K562 (cell line): ENCODE measurements around the gene DTYMK. TPM values are rescaled to one million over a fixed set of nuclear protein-coding genes. Genes with fewer than 3 reads are reported as not detected.

Source experiments
- FOXM1 ChIP-seq, 2 experiments: fragments of 450-650 bp in 1 of 2; sonication (generic) in 1 of 2; formaldehyde crosslinking in 1 of 2; IDR thresholded peaks; 2 replicates each; pipeline versions ENCODE4 v1.6.1 to v1.9.0; 2017 to 2022; ENCODE audit warnings: low read depth in 2 of 2, mild to moderate bottlenecking in 2 of 2, missing genetic modification reagents in 1 of 2, moderate library complexity in 1 of 2
- GATAD2A ChIP-seq: fragments of 450-650 bp; IDR thresholded peaks from 2 replicates; pipeline ENCODE4 v1.6.1; 2017
- HIVEP1 ChIP-seq: fragments of 250-450 bp; sonication (Bioruptor Pico); IDR thresholded peaks from 2 replicates; pipeline ENCODE4 v1.4.0; 2020; ENCODE audit warnings: mild to moderate bottlenecking
- LARP7 ChIP-seq: fragments of 450-650 bp; IDR thresholded peaks from 2 replicates; pipeline ENCODE4 v1.6.1; 2016
- MAZ ChIP-seq, 2 experiments: fragments of 450-650 bp in 1 of 2; sonication (generic) in 1 of 2; formaldehyde crosslinking; IDR thresholded peaks in 1 of 2; conservative IDR thresholded peaks in 1 of 2; 2 replicates each; pipeline versions ENCODE4 v1.4.0 to v1.5.0; 2020; ENCODE audit warnings: mild to moderate bottlenecking in 1 of 2, missing genetic modification reagents in 1 of 2
- NCOA1 ChIP-seq: fragments of 450-650 bp; IDR thresholded peaks from 2 replicates; pipeline ENCODE4 v1.6.1; 2016; ENCODE audit warnings: low read depth
- NFIC ChIP-seq: fragments of 450-650 bp; IDR thresholded peaks from 2 replicates; pipeline ENCODE4 v1.6.1; 2017; ENCODE audit warnings: mild to moderate bottlenecking, inconsistent platforms
- PTBP1 ChIP-seq: fragments of 200-400 bp; formaldehyde crosslinking; IDR thresholded peaks from 2 replicates; pipeline ENCODE4 v1.6.1; 2017; ENCODE audit warnings: low read depth, low read length
- RFX1 ChIP-seq: fragments of 450-650 bp; IDR thresholded peaks from 2 replicates; pipeline ENCODE4 v1.6.1; 2016; ENCODE audit warnings: mild to moderate bottlenecking, moderate library complexity
- RREB1 ChIP-seq: fragments of 250-450 bp; sonication (Bioruptor Pico); IDR thresholded peaks from 2 replicates; pipeline ENCODE4 v1.4.0; 2020
- RUNX1 ChIP-seq: sonication (generic); IDR thresholded peaks from 2 replicates; pipeline ENCODE4 v1.6.1; 2016; ENCODE audit warnings: antibody characterized with exemption, low read depth
- TSHZ1 ChIP-seq: fragments of 250-450 bp; sonication (Bioruptor Pico); IDR thresholded peaks from 2 replicates; pipeline ENCODE4 v1.4.0; 2020; ENCODE audit warnings: mild to moderate bottlenecking, moderate library complexity
- YY1 ChIP-seq, 3 experiments: IDR thresholded peaks; 2 replicates each; pipeline ENCODE4 v1.6.1; 2011; ENCODE audit warnings: low read length in 2 of 3, mild to moderate bottlenecking in 2 of 3, moderate library complexity in 2 of 3, borderline replicate concordance in 1 of 3, control low read depth in 1 of 3, low read depth in 1 of 3; ENCODE audit not compliant: insufficient read depth in 3 of 3, insufficient replicate concordance in 2 of 3, control insufficient read depth in 1 of 3, insufficient read length in 1 of 3; ENCODE audit errors: extremely low read depth in 1 of 3
- ZNF174 ChIP-seq: fragments of 250-450 bp; sonication (Bioruptor Pico); IDR thresholded peaks from 2 replicates; pipeline ENCODE4 v1.4.0; 2020; ENCODE audit warnings: mild to moderate bottlenecking
- polyA plus RNA-seq, 8 experiments: library from polyadenylated mRNA; depleted of rRNA in 4 of 8; stranded (reverse) in 5 of 8; unstranded in 3 of 8; fragments of >200 nt; fragmentation: Nextera tagmentation in 2 of 8; fragmentation: Illumina TruSeq in 1 of 8; extraction: Ambion mirVana in 2 of 8; extraction: Trizol in 1 of 8; gene quantifications; 2 replicates each; pipeline versions ENCODE4 v1.2.1 to v1.2.3, GENCODE V29; 2011 to 2014; ENCODE audit warnings: inconsistent platforms in 1 of 8, missing spikeins in 1 of 8
- total RNA-seq, 7 experiments: library from RNA; depleted of rRNA in 6 of 7; stranded (reverse); fragments of >200 nt in 6 of 7; fragmentation: Illumina TruSeq in 2 of 7; extraction: Trizol in 2 of 7; gene quantifications; 2 replicates each; pipeline versions ENCODE4 v1.2.1 to v1.2.3, GENCODE V29; 2011 to 2021; ENCODE audit warnings: low replicate concordance in 1 of 7
- TF ChIP-seq, protein P1 (sequence below), 3 experiments: fragments of 200-800 bp in 1 of 3; sonication (Bioruptor generic) in 1 of 3; sonication (generic) in 1 of 3; formaldehyde crosslinking in 1 of 3; IDR thresholded peaks; 2 replicates each; pipeline versions ENCODE4 v1.6.1 to v1.8.0; 2016 to 2022; ENCODE audit warnings: mild to moderate bottlenecking in 2 of 3, missing compliant biosample characterization in 2 of 3, missing genetic modification characterization in 2 of 3, missing genetic modification reagents in 1 of 3

DTYMK gene
- total and polyA plus RNA-seq, 9 of the 15 experiments (the other 6 are each of a cell fraction or from before 2014, with no cell fraction given) = 8.2 to 85.0 (median 47.9) TPM

DNA sequence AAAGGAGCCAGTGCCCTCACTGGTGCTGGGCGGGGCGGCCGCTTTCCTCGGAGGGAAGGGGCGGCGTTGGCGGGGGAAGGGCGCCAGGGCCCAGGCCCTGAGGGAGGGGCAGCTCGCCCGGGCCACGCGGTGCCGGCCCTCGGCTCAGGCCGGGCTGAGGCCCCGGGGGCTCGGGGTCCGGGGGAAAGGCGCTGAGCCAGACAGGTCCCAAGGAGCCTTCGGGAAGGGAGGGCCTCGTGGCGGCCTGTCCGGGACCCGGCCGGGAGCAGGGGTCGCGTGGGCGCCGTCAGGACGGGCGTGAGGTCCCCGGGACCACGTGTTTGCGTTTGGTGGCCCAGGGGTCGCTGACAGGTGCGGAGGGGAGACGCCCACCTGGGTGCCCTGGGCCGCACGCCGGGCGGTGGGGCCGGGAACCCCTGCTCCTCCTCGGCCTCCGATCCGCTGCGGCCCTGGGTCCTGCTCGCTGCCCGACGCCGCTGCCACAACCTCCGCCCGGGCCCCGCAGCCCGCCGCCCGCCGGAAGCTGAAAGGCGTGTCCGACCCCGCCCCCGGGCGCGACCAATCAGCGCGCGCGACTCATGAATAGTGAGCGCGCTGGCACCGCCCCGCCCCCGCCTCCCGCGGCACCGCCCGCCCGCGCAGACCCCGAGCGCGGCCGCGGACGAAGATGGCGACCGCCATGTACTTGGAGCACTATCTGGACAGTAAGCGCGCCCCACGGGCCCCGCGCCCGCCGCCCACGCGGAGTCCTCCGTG lies 15.0 kb upstream of the DTYMK start, which contains the start of gene ING5 (continued):
- TF ChIP-seq, protein P1, sequence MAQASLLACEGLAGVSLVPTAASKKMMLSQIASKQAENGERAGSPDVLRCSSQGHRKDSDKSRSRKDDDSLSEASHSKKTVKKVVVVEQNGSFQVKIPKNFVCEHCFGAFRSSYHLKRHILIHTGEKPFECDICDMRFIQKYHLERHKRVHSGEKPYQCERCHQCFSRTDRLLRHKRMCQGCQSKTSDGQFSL (CRISPR knock-in tag; IDR thresholded peaks at IDR 0.05) = no peak
- TF ChIP-seq, protein P1 (tag; IDR thresholded peaks at IDR 0.05) = no peak
- TF ChIP-seq GATAD2A (no peak), RFX1 (no peak), YY1 (IDR thresholded peaks at IDR 0.05; ENCODE audit: borderline replicate concordance in 1 of 3, control insufficient read depth in 1 of 3, extremely low read depth in 1 of 3, insufficient read depth in 3 of 3, insufficient read length in 1 of 3, insufficient replicate concordance in 2 of 3, low read depth in 1 of 3, low read length in 2 of 3) (peak; percentile 63 to 94 (median 90)), FOXM1 (IDR thresholded peaks at IDR 0.05; ENCODE audit: low read depth) (no peak), FOXM1 (CRISPR knock-in tag; IDR thresholded peaks at IDR 0.05; ENCODE audit: low read depth) (0 out of 2 replicates have a peak, but pooled peaks have one; percentile 69), HIVEP1 (CRISPR knock-in tag) (no peak), RREB1 (CRISPR knock-in tag) (no peak), ZNF174 (CRISPR knock-in tag) (no peak), NCOA1 (no peak), PTBP1 (no peak), MAZ (CRISPR knock-in tag; conservative IDR thresholded peaks at IDR 0.05 in 1 of 2, IDR thresholded peaks at IDR 0.05 in 1 of 2) (peak in 1 of 2 experiments; percentile 67; a peak in 2 of 4 replicates), RUNX1 (no peak), NFIC (no peak), TSHZ1 (no peak), LARP7 (no peak)
